Stimulated activated CD8-positive, alpha-beta memory T cell treated with anti-CD3 and anti-CD28 coated beads, Interleukin-7, amount 100 ng/mL, for 1 hour (primary cell): ENCODE measurements around the gene PIK3R5.
A peak's percentile ranks its signal among the peaks of the same experiment; 100 is the strongest.

Source experiments
- DNase-seq, 2 donors: peaks; one replicate each; pipeline ENCODE4 v3.0.0-alpha.2; 2020; ENCODE audit warnings: low read depth in 2 of 2

Gene PIK3R5

GRCh38 chr17:8896641-8897635 lies 68.6 kb downstream of the PIK3R5 start:
- DNase-seq = no peak

- no peak for DNase-seq
Measured at GRCh38 chr17:8896087-8896486, 69.4 kb downstream of the PIK3R5 start.

GRCh38 chr17:8894673-8895578 lies 70.6 kb downstream of the PIK3R5 start:
- DNase-seq = no peak

DNA sequence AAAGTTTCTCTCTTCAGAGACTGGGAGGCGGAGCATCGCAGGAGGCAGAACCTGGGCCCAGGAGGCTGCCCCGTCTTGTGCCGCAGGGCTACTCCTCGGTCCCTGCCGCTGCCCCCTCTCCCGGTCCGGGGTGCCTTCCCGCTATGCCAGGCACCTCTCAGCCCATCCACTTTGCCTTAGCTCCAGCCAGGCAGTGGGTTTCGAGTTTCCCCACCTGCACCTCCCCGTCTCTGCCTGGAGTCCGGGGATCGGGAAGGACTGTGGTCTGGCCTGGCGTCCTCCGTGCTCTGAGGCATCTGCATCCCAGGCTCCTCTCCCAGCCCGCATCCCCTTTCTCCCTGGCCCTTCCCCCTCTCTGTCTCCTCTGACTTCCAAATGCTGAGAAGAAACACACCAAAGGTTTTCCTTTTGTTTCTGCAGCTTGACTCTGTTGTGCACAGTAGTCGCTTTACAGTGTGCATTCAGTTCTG lies 71.3 kb downstream of the PIK3R5 start:
- no peak for DNase-seq

- no peak for DNase-seq
Measured at GRCh38 chr17:8893621-8894201, 71.8 kb downstream of the PIK3R5 start.

DNA sequence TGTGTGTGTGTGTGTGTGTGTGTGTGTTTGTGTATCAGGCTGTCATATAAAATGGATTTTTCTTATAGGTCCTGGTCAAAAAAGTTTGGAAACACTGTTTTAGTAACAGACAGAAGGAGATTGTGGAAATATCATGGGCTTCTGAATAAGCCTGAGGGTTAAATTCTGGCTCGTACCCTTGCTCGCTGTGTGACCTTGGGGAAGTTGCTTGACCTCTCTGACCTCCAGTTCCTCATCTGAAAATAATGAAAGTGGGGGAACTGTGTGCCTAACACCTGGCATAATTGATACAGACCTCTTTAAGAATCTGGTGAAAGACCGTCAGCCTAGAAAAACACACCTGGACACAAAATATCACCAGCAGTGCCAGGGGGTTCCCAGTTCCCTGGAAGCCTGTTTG lies 72.4 kb downstream of the PIK3R5 start:
- DNase-seq = no peak

DNA sequence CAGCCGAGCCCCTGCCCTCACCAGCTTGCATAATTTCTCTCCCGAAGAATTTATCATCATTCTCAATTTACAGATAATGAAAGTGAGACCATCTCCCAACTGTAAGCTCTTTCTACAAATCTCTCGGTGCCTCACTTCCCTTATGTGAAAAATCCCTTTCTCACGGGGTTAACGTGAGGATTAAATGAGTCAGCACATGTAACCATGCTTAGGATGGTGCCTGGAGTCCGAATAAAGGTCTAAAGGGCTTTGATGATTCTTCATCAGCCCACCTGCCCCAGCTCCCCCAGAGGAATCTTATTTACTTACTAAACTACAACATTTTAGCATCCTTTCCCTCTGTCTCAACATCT lies 73.2 kb downstream of the PIK3R5 start:
- no peak for DNase-seq

GRCh38 chr17:8890671-8891070 lies 74.8 kb downstream of the PIK3R5 start:
- DNase-seq = no peak

- no peak for DNase-seq
Measured at GRCh38 chr17:8889458-8890210, 75.9 kb downstream of the PIK3R5 start.

- no peak for DNase-seq
Measured at GRCh38 chr17:8888704-8889302, 76.7 kb downstream of the PIK3R5 start.

GRCh38 chr17:8887834-8888703 lies 77.4 kb downstream of the PIK3R5 start:
- no peak for DNase-seq

GRCh38 chr17:8887301-8887700 lies 78.2 kb downstream of the PIK3R5 start:
- DNase-seq = no peak

DNA sequence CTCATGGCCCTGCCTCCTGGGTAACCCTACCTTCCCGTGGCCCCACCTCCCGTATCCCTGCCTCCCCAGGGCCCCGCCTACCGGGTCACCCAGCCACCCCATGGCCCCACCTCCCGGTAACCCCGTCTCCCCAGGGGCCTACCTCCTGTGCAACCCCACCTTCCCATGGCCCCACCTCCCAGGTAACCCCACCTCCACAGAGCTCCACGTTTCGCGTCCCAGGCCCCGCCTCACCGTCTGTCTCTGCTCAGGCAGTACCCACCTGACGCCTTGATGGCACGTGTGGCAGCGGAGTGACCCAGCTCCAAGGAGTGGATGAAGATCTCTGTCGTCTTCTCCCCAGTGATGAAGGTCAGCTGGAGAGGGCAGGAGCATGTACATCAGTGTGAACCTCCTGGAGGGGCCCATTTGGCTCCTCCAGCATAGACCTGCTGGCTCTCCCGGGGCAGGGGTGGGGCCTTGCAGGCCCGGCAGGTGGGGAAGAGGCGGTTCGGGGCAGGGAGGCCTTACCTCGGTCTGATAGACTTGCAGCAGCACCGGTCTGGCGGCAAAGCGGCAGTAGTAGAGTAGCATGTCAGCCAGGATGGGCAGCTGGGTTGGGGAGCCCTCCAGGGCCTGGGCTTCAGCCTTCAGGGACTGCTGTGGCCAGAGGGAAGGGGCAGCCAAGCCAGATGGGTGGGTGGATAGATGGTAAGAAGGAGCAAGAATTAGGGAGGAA lies 79.4 kb downstream of the PIK3R5 start:
- DNase-seq = no peak

DNA sequence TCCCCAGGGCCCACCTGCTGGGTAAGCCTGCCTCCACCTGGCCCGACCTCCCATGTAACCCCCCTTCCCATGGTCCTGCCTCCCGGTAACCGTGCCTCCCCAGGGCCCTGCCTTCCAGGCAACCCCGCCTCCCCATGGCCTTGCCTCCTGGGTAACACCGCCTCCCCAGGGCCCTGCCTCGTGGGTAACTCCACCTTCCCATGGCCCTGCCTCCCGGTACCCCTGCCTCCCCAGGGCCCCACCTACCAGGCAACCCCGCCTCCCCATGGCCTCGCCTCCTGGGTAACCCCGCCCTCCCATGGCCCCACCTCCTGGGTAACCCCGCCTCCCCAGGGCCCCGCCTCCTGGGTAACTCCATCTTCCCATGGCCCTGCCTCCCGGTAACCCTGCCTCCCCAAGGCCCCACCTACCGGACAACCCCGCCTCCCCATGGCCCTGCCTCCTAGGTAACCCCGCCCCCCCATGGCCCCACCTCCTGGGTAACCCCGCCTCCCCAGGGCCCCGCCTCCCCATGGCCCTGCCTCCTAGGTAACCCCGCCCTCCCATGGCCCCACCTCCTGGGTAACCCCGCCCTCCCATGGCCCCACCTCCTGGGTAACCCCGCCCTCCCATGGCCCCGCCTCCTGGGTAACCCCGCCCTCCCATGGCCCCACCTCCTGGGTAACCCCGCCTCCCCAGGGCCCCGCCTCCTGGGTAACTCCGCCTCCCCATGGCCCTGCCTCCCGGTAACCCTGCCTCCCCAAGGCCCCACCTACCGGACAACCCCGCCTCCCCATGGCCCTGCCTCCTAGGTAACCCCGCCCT lies 80.1 kb downstream of the PIK3R5 start:
- DNase-seq = peak; percentile 35 to 36

DNA sequence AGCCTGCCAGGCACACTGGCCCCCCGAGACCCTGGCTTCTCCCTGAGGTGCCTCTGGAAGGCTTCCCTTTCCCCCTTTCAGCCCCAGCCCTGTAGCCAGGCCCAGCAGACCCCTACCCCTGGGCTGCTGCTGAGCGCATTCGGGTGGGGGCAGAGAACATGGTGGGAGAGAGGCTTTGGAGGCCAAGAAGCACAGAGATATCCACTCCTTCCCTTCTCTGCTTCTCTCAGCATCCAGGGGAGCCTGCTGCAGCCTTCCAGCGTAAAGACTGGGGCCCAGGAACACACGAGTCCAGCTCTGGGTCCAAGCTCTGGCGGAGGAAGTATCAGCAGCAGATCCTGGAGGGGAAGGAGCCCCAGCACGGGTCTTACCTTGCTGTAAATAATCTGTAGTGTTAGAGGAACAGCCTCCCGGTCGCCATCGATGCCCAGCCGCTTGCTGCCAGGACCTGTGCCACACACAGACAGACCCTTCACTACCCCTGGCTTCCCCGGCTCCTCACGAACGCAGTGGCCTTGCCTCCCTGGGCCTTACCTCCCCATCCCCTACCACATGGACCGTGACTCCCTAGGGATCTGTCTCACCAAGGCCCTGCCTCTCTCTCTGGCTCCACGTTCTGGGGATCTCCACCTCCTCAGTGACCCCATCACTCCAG lies 81.0 kb downstream of the PIK3R5 start:
- no peak for DNase-seq

DNA sequence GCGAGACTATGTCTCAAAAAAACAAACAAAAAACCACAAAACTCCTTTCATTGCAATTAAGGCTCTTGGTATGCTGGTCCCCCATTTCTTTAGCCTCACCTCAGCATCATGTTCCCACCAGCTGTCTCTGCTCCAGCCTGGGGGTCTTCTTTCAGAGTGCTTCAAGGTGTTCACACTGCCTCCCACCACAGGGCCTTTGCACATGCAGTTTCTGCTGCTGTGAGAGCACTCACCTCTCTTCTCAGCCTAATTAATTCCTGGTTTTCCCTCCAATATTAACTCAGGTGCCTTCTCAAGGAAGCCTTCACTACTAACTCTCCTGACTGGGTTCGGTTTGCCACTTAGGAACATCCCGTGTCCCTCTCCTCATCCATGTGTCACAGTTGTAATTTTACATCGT lies 82.2 kb downstream of the PIK3R5 start:
- DNase-seq = no peak

- DNase-seq = no peak
Measured at GRCh38 chr17:8881606-8882005, 83.9 kb downstream of the PIK3R5 start.

GRCh38 chr17:8880466-8880865 lies 85.0 kb downstream of the PIK3R5 start:
- DNase-seq = no peak
